GM12873 (cell line): ENCODE data around the gene TFF2.

Source experiments
- CTCF ChIP-seq: IDR thresholded peaks from 2 replicates; pipeline ENCODE4 v1.5.1; 2012; ENCODE audit warnings: low read depth, mild to moderate bottlenecking, moderate library complexity, low read length, control low read depth; ENCODE audit not compliant: insufficient read depth; ENCODE audit errors: missing control alignments

Gene TFF2

DNA sequence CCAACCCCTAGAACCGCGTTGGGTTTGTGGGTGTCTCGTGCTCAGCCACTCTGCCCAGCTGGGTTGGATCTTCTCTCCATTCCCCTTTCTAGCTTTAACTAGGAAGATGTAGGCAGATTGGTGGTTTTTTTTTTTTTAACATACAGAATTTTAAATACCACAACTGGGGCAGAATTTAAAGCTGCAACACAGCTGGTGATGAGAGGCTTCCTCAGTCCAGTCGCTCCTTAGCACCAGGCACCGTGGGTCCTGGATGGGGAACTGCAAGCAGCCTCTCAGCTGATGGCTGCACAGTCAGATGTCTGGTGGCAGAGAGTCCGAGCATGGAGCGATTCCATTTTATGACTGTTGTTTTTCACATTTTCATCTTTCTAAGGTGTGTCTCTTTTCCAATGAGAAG lies 54.3 kb downstream of the TFF2 start:
- TF ChIP-seq CTCF: no peak
